22Rv1 (cell line): ENCODE data around the gene GABARAPL2.

Source experiments
- ZFX ChIP-seq: fragments of 450-650 bp; IDR thresholded peaks from 2 replicates; pipeline ENCODE4 v1.6.1; 2017; ENCODE audit warnings: antibody characterized with exemption, borderline replicate concordance
- TF ChIP-seq, protein P1 (sequence below): fragments of 450-650 bp; IDR thresholded peaks from 2 replicates; pipeline ENCODE4 v1.5.1; 2017; ENCODE audit warnings: mild to moderate bottlenecking

DNA sequence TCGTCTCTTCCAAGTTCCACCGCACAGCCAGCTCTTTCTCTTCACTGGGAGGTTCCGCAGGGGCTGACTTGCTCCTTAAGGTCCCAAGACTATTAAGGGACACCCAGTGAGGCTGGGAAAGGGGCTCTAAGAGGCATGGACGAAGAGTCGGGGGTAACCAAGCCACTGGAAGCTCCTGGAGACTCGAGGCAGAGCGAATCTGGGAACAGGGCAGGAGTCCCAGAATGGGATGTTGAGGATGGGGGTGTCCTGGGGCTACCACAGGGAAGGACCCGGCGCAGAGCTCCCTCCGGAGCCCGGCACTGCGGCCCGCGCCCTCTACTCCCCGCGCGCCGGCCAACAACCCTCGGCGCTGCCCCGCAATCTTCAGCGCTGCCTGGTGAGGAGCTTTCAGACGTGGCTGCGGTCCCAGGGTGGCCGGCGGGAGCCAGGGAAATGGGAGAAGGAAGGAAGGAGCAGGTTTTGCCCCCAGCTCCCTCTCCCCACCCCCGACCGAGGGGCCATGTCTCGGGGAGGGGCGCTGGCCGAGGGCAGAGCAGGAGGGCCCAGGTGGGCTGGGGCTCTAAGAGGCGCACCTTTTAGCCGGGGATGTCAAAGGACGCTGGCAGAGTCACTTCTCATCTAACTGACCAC, 30.9 kb upstream of the GABARAPL2 start:
- TF ChIP-seq, protein P1, sequence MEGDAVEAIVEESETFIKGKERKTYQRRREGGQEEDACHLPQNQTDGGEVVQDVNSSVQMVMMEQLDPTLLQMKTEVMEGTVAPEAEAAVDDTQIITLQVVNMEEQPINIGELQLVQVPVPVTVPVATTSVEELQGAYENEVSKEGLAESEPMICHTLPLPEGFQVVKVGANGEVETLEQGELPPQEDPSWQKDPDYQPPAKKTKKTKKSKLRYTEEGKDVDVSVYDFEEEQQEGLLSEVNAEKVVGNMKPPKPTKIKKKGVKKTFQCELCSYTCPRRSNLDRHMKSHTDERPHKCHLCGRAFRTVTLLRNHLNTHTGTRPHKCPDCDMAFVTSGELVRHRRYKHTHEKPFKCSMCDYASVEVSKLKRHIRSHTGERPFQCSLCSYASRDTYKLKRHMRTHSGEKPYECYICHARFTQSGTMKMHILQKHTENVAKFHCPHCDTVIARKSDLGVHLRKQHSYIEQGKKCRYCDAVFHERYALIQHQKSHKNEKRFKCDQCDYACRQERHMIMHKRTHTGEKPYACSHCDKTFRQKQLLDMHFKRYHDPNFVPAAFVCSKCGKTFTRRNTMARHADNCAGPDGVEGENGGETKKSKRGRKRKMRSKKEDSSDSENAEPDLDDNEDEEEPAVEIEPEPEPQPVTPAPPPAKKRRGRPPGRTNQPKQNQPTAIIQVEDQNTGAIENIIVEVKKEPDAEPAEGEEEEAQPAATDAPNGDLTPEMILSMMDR: no peak
- TF ChIP-seq ZFX: no peak
